Hepatic stellate cell (primary cell): ENCODE data around the gene FHIT.

Source experiments
- DNase-seq: peaks from one replicate; pipeline ENCODE4 v3.0.0; 2011; ENCODE audit warnings: low spot score

FHIT gene

DNA sequence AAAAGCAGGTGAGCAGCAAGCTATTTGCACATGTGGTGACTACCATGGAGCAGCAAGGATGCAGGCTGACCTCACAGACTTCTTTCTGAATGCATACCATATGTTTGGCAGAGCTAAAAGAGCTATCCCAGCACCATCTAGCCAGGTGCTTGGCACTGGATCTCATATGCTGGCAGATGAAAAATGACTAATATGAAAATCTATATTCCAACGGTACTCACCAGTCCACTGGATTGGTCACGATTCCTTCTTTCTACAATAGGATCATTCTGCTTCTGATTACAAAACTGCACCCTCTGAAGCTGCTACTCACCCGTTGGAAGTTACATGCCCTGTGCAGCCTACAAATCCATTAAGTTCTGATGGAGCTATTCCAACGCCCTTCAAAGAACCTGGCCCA lies 1487.1 kb downstream of the FHIT start:
- DNase-seq: no peak

DNA sequence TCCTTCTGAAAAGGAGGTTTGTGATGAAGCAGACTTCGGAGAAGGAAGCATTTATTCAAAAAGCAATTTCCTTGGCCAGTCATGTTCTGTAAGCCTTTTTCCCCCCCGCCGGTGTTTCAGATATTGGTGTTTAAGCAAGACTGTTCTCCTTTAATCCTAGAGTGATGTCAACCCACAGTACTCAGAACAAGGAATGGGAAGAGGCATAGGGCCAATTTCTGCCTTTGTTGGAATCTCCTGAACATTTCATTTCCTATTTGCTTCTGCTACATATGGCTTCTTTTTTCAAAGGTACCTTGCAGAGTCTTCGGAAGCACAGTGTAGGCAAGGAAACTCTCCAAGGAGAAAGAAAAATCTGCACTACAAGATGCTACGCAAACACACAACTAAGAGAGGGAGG lies 1488.3 kb downstream of the FHIT start:
- DNase-seq: no peak

DNA sequence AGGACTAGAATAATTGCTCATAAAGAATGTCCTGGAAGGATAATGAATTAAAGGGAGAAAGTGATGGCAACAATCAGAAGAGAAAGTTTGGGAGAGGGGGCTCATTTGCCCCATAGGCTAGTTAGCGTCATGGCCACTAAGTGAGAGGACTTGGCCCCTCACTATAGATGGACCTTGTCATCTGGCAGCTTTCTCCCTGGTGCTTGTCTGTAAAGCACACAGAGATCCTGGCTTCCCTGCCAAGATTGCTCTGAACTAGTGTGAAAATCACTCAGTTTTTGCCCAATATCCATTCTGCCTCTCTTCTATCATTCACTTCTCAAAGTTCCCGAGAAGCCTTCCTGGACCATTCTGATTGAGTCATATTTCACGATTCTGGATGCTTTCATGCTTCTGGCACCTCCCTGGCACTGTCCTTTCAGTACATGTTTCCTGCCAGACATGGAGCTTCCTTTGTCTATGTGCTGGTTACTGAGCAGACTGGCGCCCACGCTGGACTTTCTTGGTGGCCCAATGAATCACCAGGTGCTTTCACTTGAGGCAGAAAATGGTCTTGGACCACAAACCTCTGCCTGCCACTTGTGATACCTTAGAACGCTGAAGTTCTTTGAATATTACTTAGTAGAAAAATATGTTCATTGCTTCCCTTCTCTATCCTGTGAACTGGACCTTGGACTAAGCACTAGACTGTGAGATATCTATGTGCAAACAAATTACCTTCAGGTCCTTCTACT lies 1491.8 kb downstream of the FHIT start:
- no peak for DNase-seq

DNA sequence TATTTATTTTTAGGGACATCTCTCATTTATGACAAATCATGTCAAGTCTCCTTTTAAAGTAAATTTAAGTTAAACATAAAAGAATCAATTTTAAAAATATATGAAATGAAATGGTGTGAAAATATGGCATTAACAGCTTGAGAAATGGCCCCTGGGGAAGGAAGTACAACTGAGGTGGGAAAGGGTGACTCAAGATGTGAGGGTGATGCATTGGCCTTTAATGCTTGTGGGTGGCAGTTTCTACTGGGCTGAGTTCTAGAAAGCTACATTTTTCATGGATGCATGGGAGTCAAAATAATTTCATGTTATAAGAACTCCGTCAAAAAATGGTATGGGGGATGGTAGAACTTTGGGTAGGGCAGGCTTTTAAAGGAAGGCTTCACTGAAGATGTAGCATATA lies 1492.6 kb downstream of the FHIT start:
- DNase-seq: no peak

DNA sequence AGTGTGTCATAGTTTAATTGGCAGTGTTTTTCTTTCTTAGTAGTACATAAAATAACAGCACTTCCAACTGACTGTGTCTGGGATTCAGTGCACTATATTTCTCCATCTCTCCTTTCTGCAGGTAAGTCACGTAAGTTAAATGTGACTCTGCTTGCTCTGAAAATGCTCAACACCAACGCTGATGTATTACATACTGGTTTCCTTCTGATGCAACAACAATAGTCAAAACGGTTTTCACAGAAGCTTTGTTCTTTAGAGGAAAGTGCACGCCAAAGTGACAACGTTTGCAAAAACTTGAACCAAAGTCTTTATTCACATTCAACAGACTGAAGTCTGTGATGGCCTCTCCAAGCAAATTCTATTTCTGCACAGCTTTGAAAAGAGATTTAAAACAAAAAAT lies 1494.3 kb downstream of the FHIT start:
- DNase-seq: no peak

DNA sequence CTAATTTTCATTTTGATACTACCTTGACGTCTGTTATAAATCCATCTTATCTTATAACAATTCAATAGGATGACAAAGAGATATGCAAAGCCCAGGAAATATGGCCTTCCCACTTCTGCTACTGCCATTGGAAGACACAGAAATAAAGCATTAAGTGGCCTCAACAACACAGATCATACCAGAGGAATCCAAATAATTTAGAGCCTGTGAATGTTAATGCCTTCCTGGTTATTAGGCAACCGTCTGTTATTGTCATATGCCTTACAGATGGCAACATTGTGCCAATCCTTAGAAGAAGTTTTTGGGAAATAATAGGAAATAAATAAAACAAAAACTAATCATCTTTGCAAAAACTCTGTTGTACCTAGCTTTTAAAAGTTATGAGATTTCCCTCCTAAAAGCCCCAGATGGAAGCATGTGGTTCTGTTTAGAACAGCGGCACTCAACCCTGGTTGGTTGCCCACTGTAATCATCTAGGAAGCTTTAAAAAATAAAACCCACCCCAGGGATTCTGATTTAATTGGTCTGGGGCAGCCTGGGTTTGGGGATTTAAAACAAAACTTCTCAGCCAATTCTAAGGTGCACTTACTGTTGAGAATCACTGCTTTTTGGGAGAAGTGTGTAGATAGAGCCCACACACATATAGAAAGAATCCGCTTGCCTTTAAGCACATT lies 1496.7 kb downstream of the FHIT start:
- no peak for DNase-seq

DNA sequence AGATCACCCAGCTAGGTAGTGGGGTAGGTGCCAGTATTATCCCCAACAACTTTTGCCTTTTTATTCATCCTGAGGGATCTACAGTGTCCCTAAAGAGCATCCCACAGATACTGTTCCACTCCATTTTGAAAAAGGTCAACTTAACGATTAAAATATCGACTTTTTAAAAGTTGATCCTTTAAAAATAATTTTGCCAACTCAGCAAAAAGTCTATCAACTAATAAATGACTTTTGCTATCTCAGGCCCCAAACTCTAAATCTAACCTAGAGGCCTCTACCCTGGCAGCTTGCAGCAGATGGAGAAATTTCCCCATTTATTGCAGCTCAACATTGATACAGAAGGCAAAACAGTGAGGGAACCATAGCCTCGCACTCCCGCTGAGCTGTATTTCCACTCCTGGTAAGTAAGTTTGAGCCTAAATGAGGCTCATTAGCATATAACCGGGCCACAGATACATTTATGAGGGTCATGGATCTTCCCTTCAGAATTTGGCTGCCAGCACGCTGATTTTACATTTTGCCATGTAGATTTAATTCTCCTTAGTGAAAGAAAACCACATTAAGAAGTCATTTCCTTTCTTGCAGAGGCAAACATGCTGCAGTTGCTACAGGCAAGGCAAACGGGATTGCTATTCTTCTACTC lies 1497.3 kb downstream of the FHIT start:
- DNase-seq: no peak

DNA sequence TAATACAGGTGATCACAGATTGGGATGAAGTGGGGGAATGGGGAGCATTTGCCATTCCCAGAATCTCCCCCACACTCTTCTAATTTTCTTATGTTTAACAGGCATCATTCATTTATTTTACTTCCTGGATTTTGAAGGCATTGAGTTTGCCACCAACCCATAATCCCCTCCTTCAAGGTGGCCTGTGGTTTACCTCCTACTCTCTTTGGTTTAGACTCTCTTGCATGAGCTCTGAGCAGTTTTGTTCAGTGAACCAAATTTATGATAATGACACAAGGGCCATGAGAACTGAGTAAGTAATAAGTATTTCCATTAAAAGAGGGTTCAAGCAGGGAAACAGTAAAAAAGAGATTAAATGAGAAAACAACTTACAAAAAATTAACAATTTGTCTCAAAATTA lies 1498.3 kb downstream of the FHIT start:
- no peak for DNase-seq

DNA sequence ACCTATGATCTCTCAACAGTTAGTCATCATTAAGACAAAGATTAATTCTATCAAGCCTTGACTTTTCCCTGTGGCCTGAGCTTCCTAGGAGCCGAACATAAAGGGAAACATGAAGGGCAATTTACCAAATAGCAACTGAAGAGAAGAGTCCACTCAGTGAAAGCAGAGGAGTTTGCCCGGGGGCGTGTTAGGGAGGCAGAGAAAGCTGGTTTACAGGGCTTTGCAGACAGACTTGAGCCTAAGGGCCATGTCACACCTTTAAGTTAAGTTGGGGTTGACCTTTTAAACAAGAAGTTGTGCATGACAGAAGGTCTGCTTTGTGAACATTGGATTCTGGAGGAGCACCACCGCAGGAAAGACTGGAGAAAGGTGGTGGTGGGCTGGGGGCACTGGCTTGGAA lies 1499.6 kb downstream of the FHIT start:
- no peak for DNase-seq

DNA sequence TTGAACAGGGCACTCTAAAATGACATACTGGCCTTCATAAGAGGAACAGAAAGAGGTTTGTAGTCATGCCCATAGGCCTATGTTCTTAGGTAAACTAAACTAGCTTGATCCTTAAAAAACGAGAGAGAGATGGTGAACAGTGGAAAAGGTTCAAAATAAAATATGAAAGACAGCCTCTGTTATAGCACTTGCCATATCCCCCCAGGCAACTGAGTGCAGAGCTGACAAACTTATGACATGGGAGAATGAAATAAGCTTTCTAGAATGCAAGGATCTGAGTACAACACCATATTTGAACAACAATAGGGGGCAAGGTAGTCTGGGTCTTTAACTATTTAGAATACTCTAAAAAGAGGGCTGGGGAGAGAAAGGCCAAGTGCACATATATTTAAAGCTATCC lies 1500.9 kb downstream of the FHIT start:
- DNase-seq: no peak

DNA sequence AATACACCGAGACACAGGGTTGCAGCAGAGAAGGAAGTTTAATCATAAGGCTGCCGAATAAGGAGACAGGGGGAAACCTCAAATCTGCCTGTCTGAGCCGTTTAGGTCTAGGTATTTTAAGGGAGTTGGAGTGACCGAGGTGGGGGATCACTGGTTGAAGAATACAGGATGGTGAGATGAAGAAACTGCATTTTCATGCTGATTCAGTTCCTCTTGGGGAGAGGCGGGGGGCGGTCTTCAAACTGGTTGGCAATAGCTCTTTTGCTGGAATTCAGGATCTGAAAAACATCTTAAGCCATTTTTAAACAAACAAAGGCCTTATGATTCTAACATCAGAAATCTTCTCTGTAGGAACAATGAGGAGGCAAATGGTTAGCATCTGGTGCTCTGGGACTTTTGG lies 1502.0 kb downstream of the FHIT start:
- no peak for DNase-seq

DNA sequence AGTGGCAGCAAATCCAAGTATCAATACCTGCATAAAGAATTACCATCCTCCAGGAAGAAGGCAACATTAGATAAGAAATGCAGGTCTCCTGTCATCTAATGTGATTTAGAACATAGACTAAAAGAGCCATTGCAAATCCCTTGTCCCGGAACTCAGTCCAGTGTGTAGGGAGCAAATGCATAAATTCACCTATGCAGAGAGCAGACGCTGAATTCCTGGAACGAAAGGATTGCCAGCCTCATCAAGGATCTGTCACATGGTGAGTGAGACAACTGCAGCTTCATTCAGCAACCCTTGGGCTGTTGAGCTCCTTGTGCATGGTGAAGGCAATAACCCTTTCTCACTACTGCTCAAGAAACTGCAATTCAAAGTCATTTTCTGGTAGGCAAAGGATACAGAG lies 1504.7 kb downstream of the FHIT start:
- no peak for DNase-seq

DNA sequence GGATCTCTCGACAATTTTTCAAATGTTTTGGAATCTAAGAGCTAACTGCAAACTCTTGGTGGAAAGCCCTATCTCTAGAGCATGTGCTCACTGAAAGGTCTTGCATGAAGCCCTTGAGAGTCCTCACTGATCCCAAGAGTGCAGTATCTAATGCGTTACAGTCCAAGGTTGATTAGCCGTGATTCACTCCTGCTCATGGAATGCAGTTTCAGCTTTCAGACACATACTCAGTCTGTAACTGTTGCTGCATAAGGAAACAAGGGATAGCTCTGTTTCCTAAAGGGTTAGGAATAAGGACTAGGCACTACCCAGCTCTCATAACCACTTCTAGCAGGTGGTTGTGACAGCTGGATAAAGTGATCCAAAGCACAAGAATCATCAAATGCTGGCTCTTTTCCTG lies 1514.0 kb downstream of the FHIT start:
- no peak for DNase-seq

DNA sequence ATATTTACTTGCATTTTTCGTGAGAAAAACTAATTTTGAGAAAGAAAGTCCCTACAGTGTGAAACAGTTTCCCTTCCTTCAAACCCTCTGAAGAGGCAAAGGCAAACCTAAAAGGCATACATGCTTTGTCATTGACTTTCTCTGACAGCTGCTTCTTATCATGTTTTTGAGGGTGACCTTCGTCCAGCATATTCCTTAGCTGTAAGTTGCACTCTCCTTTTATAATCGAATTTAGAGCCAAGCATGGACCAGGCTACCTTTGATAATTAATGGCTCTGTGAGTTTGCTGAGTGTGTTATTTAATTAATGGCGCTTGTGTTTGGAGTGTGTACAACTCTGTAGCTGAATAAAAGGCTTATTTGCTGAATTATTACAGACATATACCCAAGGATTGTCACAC lies 1517.2 kb downstream of the FHIT start:
- no peak for DNase-seq

DNA sequence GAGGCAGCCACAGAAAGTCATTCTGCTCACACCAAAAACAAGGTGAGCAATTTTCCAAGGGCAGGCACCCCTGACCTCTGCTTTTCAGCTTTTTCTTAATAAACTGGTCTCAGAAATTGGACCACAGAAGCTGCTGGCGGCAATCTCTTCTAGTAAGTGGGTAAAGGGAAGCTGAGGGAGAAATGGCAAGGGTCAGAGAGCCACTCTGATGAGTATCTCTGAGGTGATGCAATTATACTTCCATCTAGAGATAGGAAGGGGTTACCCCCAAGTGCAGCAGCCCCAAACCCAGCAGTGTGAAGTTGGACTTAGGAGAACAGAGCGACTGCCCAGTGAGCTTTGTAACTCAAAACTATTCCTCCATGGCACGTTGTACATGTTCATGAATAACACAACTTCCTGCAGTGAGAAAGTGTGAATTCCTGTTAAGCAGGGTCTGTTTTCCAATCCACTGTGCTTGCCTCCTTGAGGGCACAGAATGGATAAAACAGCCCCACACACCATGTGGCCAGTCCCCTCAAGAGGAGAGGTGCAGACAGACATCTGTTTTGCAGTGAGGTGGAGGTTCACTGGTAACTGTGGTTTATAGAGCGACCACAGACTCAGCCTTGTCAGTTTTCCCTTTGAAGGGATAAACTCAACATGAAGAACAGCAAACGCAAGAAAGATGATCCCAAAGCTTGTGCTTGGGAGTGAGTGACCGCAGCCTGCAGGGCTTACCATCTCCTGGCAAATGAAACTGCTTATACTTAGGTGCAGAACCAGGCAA lies 1518.0 kb downstream of the FHIT start:
- no peak for DNase-seq

DNA sequence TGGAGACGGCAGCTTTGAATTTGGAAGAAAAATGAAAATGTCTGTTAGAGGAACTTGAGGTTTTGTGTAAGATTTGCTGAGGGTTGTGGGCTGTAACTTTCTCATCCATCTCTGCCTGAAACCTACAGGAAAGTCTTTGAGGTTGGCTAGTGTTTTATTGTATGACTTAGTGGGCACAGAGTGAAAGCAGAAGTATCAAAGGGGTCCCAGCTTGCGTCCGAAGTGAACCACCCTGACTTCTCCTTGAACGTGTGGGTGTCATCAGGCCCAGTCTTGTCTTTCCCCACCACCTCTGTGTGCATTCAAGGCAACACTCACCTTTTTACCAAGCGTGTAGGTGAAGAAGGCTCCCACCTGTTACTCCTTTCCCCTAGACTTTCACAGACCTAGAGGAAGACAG lies 1519.3 kb downstream of the FHIT start:
- no peak for DNase-seq

DNA sequence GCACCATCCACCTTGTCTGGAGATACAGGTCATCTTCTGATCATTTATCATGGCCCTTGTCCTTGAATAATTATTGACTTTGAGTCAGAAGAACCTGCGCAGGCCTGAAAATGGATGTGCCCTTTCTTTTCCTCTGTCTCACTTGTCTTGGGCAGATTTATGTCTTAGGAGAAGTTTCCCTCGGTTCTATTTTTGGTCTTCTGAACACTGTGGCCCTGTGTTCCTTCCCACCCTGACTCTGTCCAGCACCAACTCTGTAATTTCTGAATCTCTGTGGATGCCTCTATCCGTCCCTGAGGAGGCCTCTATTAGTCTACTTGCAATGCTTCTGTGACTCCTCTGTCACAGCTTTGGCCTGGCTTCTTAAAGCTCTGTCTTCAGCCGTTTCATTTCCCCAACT lies 1520.7 kb downstream of the FHIT start:
- DNase-seq: no peak

DNA sequence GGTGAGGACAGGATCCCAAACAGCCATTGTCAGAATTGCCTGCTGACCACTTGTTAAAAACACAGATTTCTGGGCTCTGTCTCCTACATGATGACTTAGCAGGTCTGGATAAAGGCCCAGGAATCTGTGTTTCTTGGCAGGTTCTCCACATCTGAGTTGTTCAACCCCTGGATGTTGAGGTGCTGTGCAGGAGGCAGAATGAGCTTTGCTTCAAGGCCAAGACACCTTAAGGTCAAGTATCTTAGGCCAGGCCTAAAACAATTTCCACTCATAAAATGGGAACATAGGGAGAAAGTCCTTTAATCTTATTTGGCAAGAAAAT lies 1522.7 kb downstream of the FHIT start:
- no peak for DNase-seq

DNA sequence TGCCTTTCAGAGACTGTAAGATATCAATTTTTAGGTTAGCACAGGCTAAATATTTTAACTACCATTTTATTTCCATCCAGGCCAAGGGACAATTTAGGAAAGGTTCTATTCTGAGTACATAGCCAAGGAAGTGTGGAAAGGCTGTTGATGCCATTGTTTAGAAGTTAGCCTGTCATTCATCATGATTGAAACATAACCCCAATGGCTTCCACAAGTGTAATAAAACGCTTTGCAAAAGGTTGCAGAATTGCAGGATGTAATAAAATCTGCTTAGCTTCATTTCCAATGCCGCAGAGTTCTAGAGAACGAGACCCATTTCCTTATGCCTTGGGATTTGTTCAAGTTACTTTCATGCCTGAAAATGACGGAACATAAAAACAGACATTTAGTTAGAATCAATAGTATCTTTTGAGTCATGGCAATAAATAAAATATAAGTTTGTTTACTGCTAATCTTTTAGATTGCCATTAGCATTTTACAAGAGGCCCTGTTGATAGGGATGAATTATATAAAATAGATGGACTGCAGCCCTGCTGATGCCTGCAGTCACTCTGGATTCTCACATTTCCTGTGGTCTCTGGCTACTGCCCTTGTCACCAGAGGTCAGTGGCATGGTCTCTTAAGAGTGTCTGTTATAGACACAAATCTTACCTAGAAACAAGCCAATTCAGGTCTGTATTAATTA lies 1523.2 kb downstream of the FHIT start:
- no peak for DNase-seq

DNA sequence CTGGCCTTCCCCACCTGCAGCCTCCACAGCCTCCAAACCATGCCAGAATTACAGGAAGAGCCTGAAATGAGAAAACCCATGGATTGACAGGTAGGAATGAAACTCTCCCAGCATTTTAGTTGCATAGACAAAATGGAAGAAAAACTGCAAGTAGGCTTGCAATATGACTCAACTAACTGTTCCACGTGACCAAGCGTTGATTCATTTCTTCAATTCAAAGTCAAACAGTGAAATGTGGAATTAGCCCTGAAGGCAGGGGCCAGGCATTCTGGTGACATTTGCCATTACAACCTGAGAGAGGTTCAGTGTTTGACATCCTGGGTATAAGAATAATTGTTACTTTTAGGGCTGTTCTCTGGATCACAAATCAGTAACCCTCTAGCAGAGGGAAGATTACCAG lies 1525.0 kb downstream of the FHIT start:
- DNase-seq: no peak

DNA sequence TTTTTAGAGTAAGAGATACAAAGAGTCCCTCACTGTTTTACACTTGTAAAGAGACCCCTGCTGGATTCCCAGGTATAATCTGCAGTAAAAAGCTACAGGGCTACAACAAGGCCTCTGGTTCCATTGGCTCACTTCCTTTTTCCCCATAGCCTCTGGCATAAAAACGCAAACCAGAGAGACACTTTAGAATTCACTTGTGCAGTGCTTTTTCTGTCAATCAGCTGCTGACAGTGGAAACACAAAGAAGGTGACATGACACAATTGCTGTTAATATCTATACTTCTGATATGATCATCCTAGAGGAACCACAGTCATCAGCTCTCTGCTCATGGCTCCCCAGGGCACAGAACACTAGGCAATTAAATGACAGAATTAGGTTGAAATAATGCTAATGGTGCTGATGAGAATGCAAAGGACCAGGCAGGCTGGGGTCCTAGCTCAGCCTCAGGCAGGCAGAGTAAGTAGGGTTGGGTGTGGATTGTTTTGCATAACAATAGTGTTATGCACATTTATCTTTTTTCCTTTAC lies 1533.5 kb downstream of the FHIT start:
- DNase-seq: no peak

DNA sequence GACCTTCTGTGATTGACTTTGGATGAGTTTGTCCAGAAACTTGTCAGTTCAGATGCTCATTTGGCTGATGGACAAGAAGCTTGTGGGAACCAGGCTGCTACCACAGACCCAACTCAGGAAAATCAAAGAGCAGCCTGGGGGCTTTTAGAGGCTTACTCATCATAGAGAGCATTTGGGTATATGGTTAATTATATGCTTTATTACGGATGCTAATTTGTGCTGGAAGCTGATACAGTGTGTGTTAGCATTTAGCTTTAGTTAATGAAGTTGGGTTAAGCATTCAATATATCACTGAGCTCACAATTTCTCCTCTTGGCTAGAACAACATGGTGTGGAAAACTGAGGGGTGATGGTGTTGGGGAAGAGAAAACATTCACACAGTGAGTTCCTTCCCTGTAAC lies 1537.2 kb downstream of the FHIT start:
- DNase-seq: no peak
